GM12801 (cell line): ENCODE results near the gene MPG.

Source experiments
- CTCF ChIP-seq: IDR thresholded peaks from one replicate; pipeline ENCODE4 v1.5.1; 2011; ENCODE audit warnings: control low read depth; ENCODE audit not compliant: insufficient read length; ENCODE audit errors: extremely low read depth

The MPG gene

GRCh38 chr16:47234-47633 lies 30.8 kb upstream of the MPG start:
- no peak for TF ChIP-seq CTCF

- TF ChIP-seq CTCF, result no peak
Measured at GRCh38 chr16:50769-51591, 27.0 kb upstream of the MPG start.

- TF ChIP-seq CTCF, result no peak
Measured at GRCh38 chr16:53346-54236, 24.4 kb upstream of the MPG start, which contains the start of the genes POLR3K and SNRNP25. Gene POLR3K, minus strand, starts transcription at chr16:53608. Its CDS starts 22 bp downstream, at chr16:53586. Gene SNRNP25, plus strand, starts transcription at chr16:53828. Its CDS starts 189 bp downstream, at chr16:54017.

- TF ChIP-seq CTCF, result no peak
Measured at GRCh38 chr16:54237-54581, 23.8 kb upstream of the MPG start.

- TF ChIP-seq CTCF, result no peak
Measured at GRCh38 chr16:55571-56136, 22.4 kb upstream of the MPG start.

GRCh38 chr16:56231-56927 lies 21.6 kb upstream of the MPG start:
- TF ChIP-seq CTCF, result no peak
